Loucy (cell line): Measurements from ENCODE around the gene EFL1.
"Not testable (repeated sequence)": the region's sequence is repeated elsewhere in the genome, so short reads cannot be mapped to it uniquely, and the experiment has no call there.

Experiments
- H2AFZ ChIP-seq: fragments of 200-600 bp; sonication (generic); 2 replicates; pipeline ENCODE4 v1.6.0; 2016; ENCODE audit warnings: antibody characterized with exemption, mild to moderate bottlenecking, low read length, moderate library complexity
- H3F3A ChIP-seq: fragments of 200-600 bp; 2 replicates; pipeline ENCODE4 v1.6.0; 2016; ENCODE audit warnings: antibody characterized with exemption, low read depth, mild to moderate bottlenecking
- H3K27me3 ChIP-seq: fragments of 200-600 bp; sonication (generic); 2 replicates; pipeline ENCODE4 v1.6.1; 2014; ENCODE audit warnings: low read length, mild to moderate bottlenecking; ENCODE audit not compliant: insufficient read depth, poor library complexity, severe bottlenecking
- H3K36me3 ChIP-seq: fragments of 200-600 bp; sonication (generic); 2 replicates; pipeline ENCODE4 v1.6.1; 2016; ENCODE audit warnings: low read length; ENCODE audit not compliant: insufficient read depth
- H3K4me1 ChIP-seq: fragments of 200-600 bp; sonication (generic); 2 replicates; pipeline ENCODE4 v1.5.1; 2014; ENCODE audit warnings: low read length, mild to moderate bottlenecking; ENCODE audit not compliant: insufficient read depth, poor library complexity, severe bottlenecking
- H3K4me2 ChIP-seq: fragments of 200-600 bp; sonication (generic); 2 replicates; pipeline ENCODE4 v1.6.0; 2014; ENCODE audit warnings: antibody characterized with exemption, low read length, low read depth, mild to moderate bottlenecking; ENCODE audit not compliant: poor library complexity, severe bottlenecking
- H3K4me3 ChIP-seq: fragments of 200-600 bp; sonication (generic); 2 replicates; pipeline ENCODE4 v1.5.1; 2014; ENCODE audit warnings: low read length, mild to moderate bottlenecking, mixed read lengths; ENCODE audit not compliant: poor library complexity, severe bottlenecking
- H3K79me2 ChIP-seq: fragments of 200-600 bp; sonication (generic); 2 replicates; pipeline ENCODE4 v1.6.1; 2014; ENCODE audit warnings: low read length; ENCODE audit not compliant: insufficient read depth
- H3K9ac ChIP-seq: fragments of 200-600 bp; sonication (generic); 2 replicates; pipeline ENCODE4 v1.6.0; 2014; ENCODE audit warnings: mild to moderate bottlenecking, low read depth, low read length, moderate library complexity; ENCODE audit not compliant: poor library complexity, severe bottlenecking
- H3K9me2 ChIP-seq: fragments of 200-600 bp; sonication (generic); replicated peaks from 2 replicates; pipeline ENCODE4 v1.6.1; 2016; ENCODE audit warnings: low read depth, low read length, mixed read lengths
- H3K9me3 ChIP-seq: fragments of 200-600 bp; sonication (generic); 2 replicates; pipeline ENCODE4 v1.6.1; 2014; ENCODE audit warnings: mild to moderate bottlenecking, antibody characterized with exemption, low read length, low read depth; ENCODE audit not compliant: insufficient read depth
- H4K20me1 ChIP-seq: fragments of 200-600 bp; sonication (generic); 2 replicates; pipeline ENCODE4 v1.6.0; 2014; ENCODE audit warnings: antibody characterized with exemption, low read length, mild to moderate bottlenecking; ENCODE audit not compliant: insufficient read depth, poor library complexity, severe bottlenecking
- EZH2phosphoT487 ChIP-seq: fragments of 200-600 bp; IDR thresholded peaks from 2 replicates; pipeline ENCODE4 v1.6.1; 2018; ENCODE audit warnings: antibody characterized with exemption, mild to moderate bottlenecking, moderate library complexity, borderline replicate concordance
- TF ChIP-seq, protein P1 (sequence below): fragments of 200-600 bp; sonication (generic); conservative IDR thresholded peaks from 2 replicates; pipeline ENCODE4 v1.5.1; 2014; ENCODE audit warnings: mild to moderate bottlenecking, antibody characterized with exemption, low read length

Gene EFL1

DNA sequence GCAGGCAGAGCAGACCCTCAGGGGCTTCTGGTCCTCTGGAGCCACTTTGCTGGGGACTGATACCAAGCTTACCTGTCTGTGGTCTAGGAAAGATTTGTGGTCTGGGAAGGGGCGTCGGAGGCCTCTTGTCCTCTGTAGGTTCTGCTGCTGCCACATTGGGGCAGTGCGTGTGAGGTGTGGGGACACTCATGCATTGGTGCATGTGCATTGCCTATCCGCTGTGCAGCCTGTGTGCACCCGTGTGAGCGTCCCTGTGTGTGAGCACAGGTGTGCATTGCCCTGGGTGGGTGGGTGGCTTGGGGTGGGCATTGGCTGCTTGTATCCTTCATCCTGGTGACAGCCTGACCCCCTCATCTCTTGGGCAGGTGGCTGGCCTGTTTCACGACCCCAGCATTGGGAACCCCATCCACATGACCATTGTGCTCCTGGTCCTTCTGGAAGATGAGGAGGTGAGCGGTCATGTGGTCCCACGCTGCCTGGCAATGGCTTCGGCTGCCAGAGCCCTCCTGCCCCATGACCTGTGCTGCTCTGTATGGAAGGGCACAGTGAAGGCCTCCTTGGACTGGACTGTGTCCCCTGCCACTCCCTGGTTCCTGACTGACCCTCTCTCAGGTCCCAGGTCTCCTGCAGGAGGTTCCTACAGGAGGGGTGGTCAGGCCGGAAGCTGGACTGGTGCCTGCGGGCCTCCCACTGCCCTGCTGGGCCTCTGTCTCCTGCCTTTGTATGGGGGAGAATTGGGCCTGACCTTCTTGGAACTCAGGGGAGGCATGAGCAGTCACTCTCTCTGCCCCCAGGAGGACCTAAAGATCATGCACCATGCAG is 41.6 kb upstream of the EFL1 start:
- no peak overlapping the region for H3K4me2 ChIP-seq
- no peaks in the 10 kb centered on the region for H3K36me3 ChIP-seq
- H4K20me1 ChIP-seq: no peaks in the 10 kb centered on the region
- H2AFZ ChIP-seq: no peak overlapping the region
- H3F3A ChIP-seq: no peaks in the 10 kb centered on the region
- H3K9me2 ChIP-seq: no peaks in the 10 kb centered on the region
- H3K9me3 ChIP-seq: no peaks in the 10 kb centered on the region
- no peak overlapping the region for H3K9ac ChIP-seq
- H3K79me2 ChIP-seq: no peaks in the 10 kb centered on the region
- no peak overlapping the region for H3K4me3 ChIP-seq
- TF ChIP-seq EZH2phosphoT487: no peak
- TF ChIP-seq, protein P1, sequence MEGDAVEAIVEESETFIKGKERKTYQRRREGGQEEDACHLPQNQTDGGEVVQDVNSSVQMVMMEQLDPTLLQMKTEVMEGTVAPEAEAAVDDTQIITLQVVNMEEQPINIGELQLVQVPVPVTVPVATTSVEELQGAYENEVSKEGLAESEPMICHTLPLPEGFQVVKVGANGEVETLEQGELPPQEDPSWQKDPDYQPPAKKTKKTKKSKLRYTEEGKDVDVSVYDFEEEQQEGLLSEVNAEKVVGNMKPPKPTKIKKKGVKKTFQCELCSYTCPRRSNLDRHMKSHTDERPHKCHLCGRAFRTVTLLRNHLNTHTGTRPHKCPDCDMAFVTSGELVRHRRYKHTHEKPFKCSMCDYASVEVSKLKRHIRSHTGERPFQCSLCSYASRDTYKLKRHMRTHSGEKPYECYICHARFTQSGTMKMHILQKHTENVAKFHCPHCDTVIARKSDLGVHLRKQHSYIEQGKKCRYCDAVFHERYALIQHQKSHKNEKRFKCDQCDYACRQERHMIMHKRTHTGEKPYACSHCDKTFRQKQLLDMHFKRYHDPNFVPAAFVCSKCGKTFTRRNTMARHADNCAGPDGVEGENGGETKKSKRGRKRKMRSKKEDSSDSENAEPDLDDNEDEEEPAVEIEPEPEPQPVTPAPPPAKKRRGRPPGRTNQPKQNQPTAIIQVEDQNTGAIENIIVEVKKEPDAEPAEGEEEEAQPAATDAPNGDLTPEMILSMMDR: no peak
- no peaks in the 10 kb centered on the region for H3K27me3 ChIP-seq
- H3K4me1 ChIP-seq: no peaks in the 10 kb centered on the region

DNA sequence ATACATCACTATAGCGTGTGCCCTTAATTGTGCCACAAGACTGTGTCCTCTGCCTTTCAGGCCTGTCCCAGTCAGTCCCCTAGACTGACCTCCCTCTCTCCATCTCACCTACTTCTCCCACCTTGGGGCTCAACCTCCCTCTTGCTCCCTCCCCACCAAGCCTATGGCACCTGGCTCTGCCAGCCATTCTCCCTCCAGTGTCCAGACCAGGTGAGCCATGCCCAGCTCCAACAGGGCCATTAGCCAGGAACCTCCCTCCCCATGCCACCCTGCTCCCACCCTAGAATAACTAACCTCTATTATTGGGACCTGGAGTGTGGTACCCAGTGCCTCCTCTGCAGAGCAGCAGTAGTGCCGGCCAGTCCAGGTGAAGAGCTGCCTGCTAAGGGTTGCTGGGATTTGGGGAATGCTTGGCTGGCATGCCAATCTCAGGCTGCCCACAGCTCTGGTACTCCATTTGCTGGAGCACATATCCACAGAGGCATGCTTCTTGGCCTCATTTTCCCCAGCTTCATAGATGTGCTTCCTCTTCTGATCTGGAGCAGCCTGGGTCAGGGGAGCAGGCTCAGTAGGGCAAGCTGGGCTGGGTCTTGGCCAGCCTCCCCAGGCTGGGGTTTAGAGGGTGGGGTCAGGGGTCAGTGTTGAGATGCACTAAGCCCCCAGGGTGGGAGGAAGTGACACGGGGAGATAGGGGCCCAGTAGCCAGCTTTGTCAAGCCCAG is 38.9 kb upstream of the EFL1 start:
- no peaks in the 10 kb centered on the region for H3K79me2 ChIP-seq
- H2AFZ ChIP-seq: no peak overlapping the region
- H4K20me1 ChIP-seq: no peaks in the 10 kb centered on the region
- no peak overlapping the region for H3K4me3 ChIP-seq
- no peak overlapping the region for H3K4me2 ChIP-seq
- H3K9ac ChIP-seq: no peak overlapping the region
- no peaks in the 10 kb centered on the region for H3F3A ChIP-seq
- no peaks in the 10 kb centered on the region for H3K9me2 ChIP-seq
- no peaks in the 10 kb centered on the region for H3K4me1 ChIP-seq
- H3K36me3 ChIP-seq: no peaks in the 10 kb centered on the region
- no peaks in the 10 kb centered on the region for H3K27me3 ChIP-seq
- no peaks in the 10 kb centered on the region for H3K9me3 ChIP-seq
- TF ChIP-seq, protein P1: no peak
- no peak for TF ChIP-seq EZH2phosphoT487

DNA sequence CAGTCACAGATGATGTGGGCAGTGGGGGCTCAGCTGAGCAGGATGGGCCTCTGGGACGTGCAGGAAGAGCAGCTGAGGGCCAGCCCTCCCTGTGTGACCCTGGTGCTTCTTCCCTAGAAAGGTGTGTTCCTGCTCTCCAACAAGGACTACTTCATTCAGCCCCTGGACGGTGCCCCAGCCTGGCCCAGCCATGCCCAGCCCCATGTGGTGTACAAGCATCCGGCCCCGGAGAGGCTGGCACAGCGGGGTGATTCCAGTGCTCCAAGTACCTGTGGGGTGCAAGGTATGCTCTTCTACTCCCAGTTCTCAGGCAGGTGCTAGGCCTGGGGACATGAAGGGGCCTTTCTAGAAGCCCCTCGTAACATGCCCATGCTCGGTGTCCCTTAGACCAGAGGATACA is 38.3 kb upstream of the EFL1 start:
- Histone ChIP-seq H3K79me2 (no peaks in the 10 kb centered on the region), H3K36me3 (no peaks in the 10 kb centered on the region), H3K4me2 (no peak overlapping the region), H3K4me3 (no peak overlapping the region), H3K9me2 (no peaks in the 10 kb centered on the region), H3K4me1 (no peaks in the 10 kb centered on the region), H3F3A (no peaks in the 10 kb centered on the region), H3K27me3 (no peaks in the 10 kb centered on the region), H3K9ac (no peak overlapping the region), H4K20me1 (no peaks in the 10 kb centered on the region), H3K9me3 (no peaks in the 10 kb centered on the region), H2AFZ (no peak overlapping the region)
- no peak for TF ChIP-seq EZH2phosphoT487
- TF ChIP-seq, protein P1: no peak

DNA sequence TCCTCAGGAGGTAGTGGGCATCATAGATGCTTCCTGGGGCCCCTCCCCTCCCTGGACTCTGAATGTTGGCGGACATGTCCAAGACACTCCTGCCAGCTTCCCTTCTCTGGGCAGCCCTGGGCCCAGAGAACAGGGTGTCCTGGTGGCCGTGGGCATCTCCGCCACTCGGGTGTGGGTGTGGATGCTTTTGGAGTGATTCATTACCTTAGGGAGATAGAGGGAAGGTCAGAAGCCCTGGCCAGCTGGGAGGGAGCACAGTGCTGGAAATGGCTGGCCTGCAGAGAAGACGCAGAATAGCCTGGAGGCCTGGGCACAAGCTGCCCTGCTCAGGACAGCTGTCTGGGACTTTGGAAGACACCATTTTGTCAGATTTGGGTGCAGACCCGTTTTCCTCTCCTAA is 37.8 kb upstream of the EFL1 start:
- H2AFZ ChIP-seq, H3K4me1 ChIP-seq, H3K9me3 ChIP-seq, H3F3A ChIP-seq, H3K36me3 ChIP-seq, H3K9ac ChIP-seq, H3K27me3 ChIP-seq, H4K20me1 ChIP-seq, H3K9me2 ChIP-seq, H3K4me2 ChIP-seq, H3K79me2 ChIP-seq, H3K4me3 ChIP-seq: not testable (repeated sequence)

DNA sequence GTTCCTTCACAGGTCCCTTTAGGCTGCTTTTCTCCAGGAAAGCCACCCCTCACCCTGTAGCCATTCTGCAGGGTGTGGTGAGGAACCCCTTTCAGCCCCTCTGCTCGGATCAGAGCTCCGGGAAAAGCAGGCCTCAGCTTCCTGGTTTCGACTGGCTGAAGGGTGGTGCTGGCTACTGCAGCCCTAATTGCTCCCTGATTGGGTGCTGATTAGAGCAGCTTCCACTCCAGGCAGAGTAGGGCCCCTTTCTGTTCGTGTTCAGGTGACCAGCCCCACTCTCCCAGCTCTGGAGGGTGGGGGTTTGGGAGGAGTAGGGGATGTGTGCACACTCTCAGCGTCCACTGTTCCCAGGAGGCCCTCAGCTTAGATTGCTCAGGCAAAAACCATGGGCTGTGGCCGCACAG is 37.0 kb upstream of the EFL1 start:
- H3F3A ChIP-seq, H4K20me1 ChIP-seq, H3K9me2 ChIP-seq, H3K9ac ChIP-seq, H3K27me3 ChIP-seq, H3K4me2 ChIP-seq, H3K9me3 ChIP-seq, H3K4me3 ChIP-seq, H3K79me2 ChIP-seq, H3K4me1 ChIP-seq, H2AFZ ChIP-seq, H3K36me3 ChIP-seq: not testable (repeated sequence)
